PC-3 (cell line): ENCODE results near the gene ABL1.

Experiments used
- CTCF ChIP-seq: fragments of 300-600 bp; sonication (generic); conservative IDR thresholded peaks from 2 replicates; pipeline ENCODE4 v1.5.1; 2017; ENCODE audit warnings: antibody characterized with exemption, low read depth, mild to moderate bottlenecking, low read length
- EZH2 ChIP-seq: fragments of 300-600 bp; sonication (generic); IDR thresholded peaks from one replicate; pipeline ENCODE4 v1.6.1; 2017; ENCODE audit warnings: antibody characterized with exemption, mild to moderate bottlenecking, low read length; ENCODE audit not compliant: unreplicated experiment

GRCh38 chr9:130789747-130790672 is 45.0 kb upstream of the ABL1 start:
- no peak for TF ChIP-seq CTCF
- TF ChIP-seq EZH2: no peak
